A549 (cell line): Measurements from ENCODE around the gene IGFBP5. TPM values are rescaled to one million over a fixed set of nuclear protein-coding genes. Genes with fewer than 3 reads are reported as not detected.

ENCODE experiments used
- ATAC-seq, 2 experiments: fragments of 200-7000 bp in 1 of 2; fragments of >200 bp in 1 of 2; cut with Nextera tagmentation in 1 of 2; cut with Tn5 transposase in 1 of 2; 3 replicates each; pipeline versions ENCODE4 v1.8.0 to v1.9.1; 2018 to 2020; ENCODE audit warnings: mild to moderate bottlenecking in 1 of 2, moderate library complexity in 1 of 2
- CTCF ChIA-PET: fragments of 300-600 bp; sonication (Branson Sonifier 250); formaldehyde crosslinking; extraction: SDS; loops from one replicate; lab custom pipeline; 2021; ENCODE audit warnings: antibody characterized with exemption, inconsistent platforms; lab: Yijun Ruan, JAX
- POLR2A ChIA-PET: fragments of 350-600 bp; formaldehyde crosslinking; extraction: SDS; loops from one replicate; lab custom pipeline; 2021; ENCODE audit warnings: antibody characterized with exemption, inconsistent platforms; lab: Yijun Ruan, JAX
- DNase-seq, 2 experiments: peaks; one replicate each; pipeline versions ENCODE4 v3.0.0 to v3.0.0-alpha.2; 2011 to 2016; ENCODE audit warnings: low read depth in 1 of 2, low spot score in 1 of 2
- FAIRE-seq: peaks from 2 replicates; lab custom pipeline; 2011; peaks lifted over from hg19 to GRCh38; lab: Jason Lieb, UNC
- H3K27ac ChIP-seq, 2 experiments: fragments of >200 bp; sonication (Bioruptor Twin); formaldehyde crosslinking; 3 replicates each; pipeline ENCODE4 v1.5.1; 2016 to 2017
- H3K4me1 ChIP-seq: fragments of >200 bp; sonication (Bioruptor Twin); formaldehyde crosslinking; 3 replicates; pipeline ENCODE4 v1.6.1; 2016
- H3K4me2 ChIP-seq: fragments of >200 bp; sonication (Bioruptor Twin); formaldehyde crosslinking; 3 replicates; pipeline ENCODE4 v1.6.1; 2016
- H3K4me3 ChIP-seq: fragments of >200 bp; sonication (Bioruptor Twin); formaldehyde crosslinking; 3 replicates; pipeline ENCODE4 v1.5.1; 2016
- H3K9me3 ChIP-seq: fragments of >200 bp; sonication (Bioruptor Twin); formaldehyde crosslinking; 3 replicates; pipeline ENCODE4 v1.6.1; 2016
- CHD2 ChIP-seq: fragments of 150-350 bp; IDR thresholded peaks from 2 replicates; pipeline ENCODE4 v1.6.1; 2014; ENCODE audit warnings: low read length; ENCODE audit not compliant: partially characterized antibody
- CHD4 ChIP-seq: fragments of 200-600 bp; sonication (generic); IDR thresholded peaks from 2 replicates; pipeline ENCODE4 v1.6.1; 2016; ENCODE audit warnings: antibody characterized with exemption, mild to moderate bottlenecking, borderline replicate concordance
- FOSL2 ChIP-seq, 2 experiments: fragments of 450-650 bp in 1 of 2; fragments of >200 bp in 1 of 2; sonication (Bioruptor Twin) in 1 of 2; formaldehyde crosslinking; IDR thresholded peaks; 2 replicates each; pipeline versions ENCODE4 v1.5.0 to v1.6.1; 2016 to 2020; ENCODE audit warnings: mild to moderate bottlenecking in 1 of 2, moderate library complexity in 1 of 2
- HDAC2 ChIP-seq: fragments of 200-600 bp; sonication (generic); IDR thresholded peaks from 2 replicates; pipeline ENCODE4 v1.6.1; 2016
- HOXB13 ChIP-seq: fragments of 250-450 bp; sonication (Bioruptor Pico); IDR thresholded peaks from 2 replicates; pipeline ENCODE4 v1.5.0; 2020; ENCODE audit warnings: low read depth, mild to moderate bottlenecking, moderate library complexity
- HOXB5 ChIP-seq: fragments of 250-450 bp; sonication (Bioruptor Pico); IDR thresholded peaks from 2 replicates; pipeline ENCODE4 v1.5.0; 2020; ENCODE audit warnings: mild to moderate bottlenecking, moderate library complexity
- KDM1A ChIP-seq: fragments of 200-600 bp; sonication (generic); IDR thresholded peaks from 2 replicates; pipeline ENCODE4 v1.6.1; 2016; ENCODE audit warnings: low read depth, mild to moderate bottlenecking
- KDM5A ChIP-seq: fragments of 200-600 bp; sonication (generic); IDR thresholded peaks from 2 replicates; pipeline ENCODE4 v1.6.1; 2016; ENCODE audit warnings: antibody characterized with exemption, mild to moderate bottlenecking
- MYC ChIP-seq: IDR thresholded peaks from 2 replicates; pipeline ENCODE4 v1.6.1; 2012; ENCODE audit warnings: mild to moderate bottlenecking, inconsistent platforms, low read length, improper control_type of control experiment, borderline replicate concordance
- POLR2A ChIP-seq: IDR thresholded peaks from 2 replicates; pipeline ENCODE4 v1.6.1; 2012; ENCODE audit warnings: mild to moderate bottlenecking, low read length
- RCOR1 ChIP-seq: fragments of 150-350 bp; IDR thresholded peaks from 2 replicates; pipeline ENCODE4 v1.6.1; 2014; ENCODE audit warnings: antibody characterized with exemption, low read length, low read depth
- SMC3 ChIP-seq: fragments of >200 bp; sonication (Bioruptor Twin); formaldehyde crosslinking; IDR thresholded peaks from 3 replicates; pipeline ENCODE4 v1.6.1; 2018; ENCODE audit warnings: inconsistent platforms
- SREBF2 ChIP-seq: fragments of 450-650 bp; IDR thresholded peaks from 2 replicates; pipeline ENCODE4 v1.6.1; 2014; ENCODE audit warnings: mild to moderate bottlenecking, moderate library complexity
- WGBS: methylation state at CpG from one replicate; pipeline ENCODE4 v1.1.6; 2017; ENCODE audit errors: missing lambda C conversion rate; 5-methylcytosine and 5-hydroxymethylcytosine counted together
- polyA plus RNA-seq, 4 experiments: library from polyadenylated mRNA; depleted of rRNA in 3 of 4; stranded (reverse); fragments of >200 nt; fragmentation: RNase III in 1 of 4; extraction: RNeasy Plus Mini Kit Qiagen cat#74134 plus additional on column Dnase treatment in 1 of 4; gene quantifications; 2 replicates in 3 of 4; 3 replicates in 1 of 4; pipeline ENCODE4 v1.2.3, GENCODE V29; 2011 to 2017
- TF ChIP-seq, protein P1 (sequence below): fragments of 250-450 bp; sonication (Bioruptor Pico); IDR thresholded peaks from 2 replicates; pipeline ENCODE4 v1.5.0; 2020; ENCODE audit warnings: low read depth, mild to moderate bottlenecking, moderate library complexity
- TF ChIP-seq, protein P2 (sequence below): fragments of >200 bp; sonication (Bioruptor Twin); formaldehyde crosslinking; IDR thresholded peaks from 3 replicates; pipeline ENCODE4 v1.5.1; 2016
- TF ChIP-seq, protein P3 (sequence below): fragments of >200 bp; sonication (Bioruptor Twin); formaldehyde crosslinking; IDR thresholded peaks from 3 replicates; pipeline ENCODE4 v1.6.1; 2016

The IGFBP5 gene
- polyA plus RNA-seq, 2 of the 4 experiments (the other 2 are of a cell fraction), result 0.23 to 0.97 TPM

DNA sequence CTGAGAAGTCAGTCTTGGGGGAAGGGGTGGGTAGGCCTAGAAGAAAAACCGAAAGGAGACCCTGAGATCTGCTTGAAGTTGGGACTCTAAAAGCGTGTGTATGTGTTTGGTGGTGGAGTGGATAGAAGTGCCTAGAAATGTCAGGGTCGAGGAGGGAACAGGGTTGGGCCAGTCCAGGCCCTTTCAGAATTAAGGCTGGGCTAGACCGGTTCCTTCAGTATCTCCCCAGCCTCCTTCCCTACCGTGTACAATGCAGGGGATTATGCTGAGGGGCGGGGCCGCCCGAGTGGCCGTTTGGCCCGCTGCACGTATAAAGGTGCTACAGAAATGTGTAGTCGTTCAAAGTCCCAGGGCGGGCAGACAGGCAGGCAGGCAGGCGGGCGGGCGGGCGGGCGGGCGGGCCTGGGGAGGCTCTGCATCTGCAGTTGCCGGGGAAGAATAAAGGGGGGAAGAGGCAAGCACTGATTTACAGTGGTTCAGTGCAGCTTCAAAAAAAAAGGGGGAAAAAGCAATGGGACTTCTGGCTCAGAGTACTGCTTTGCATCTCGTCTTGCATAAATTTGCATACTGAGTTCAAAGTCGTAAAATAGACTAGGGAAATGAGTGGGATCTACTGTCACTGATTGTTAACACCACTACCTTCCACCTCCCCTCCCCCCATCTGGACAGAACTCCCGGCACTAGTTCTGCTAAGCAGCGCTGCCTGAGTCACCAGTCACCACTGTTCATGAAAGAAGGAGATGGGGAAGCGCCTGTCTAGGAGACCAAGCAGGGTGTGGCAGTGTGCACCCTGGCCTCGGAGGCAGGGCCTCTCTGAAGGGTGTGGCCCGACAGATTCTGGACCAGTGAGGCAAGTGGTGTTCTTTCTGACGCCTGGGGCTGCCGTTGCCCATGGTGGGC, 58.5 kb downstream of the IGFBP5 start:
- peak; percentile 76 to 83 for ATAC-seq

DNA sequence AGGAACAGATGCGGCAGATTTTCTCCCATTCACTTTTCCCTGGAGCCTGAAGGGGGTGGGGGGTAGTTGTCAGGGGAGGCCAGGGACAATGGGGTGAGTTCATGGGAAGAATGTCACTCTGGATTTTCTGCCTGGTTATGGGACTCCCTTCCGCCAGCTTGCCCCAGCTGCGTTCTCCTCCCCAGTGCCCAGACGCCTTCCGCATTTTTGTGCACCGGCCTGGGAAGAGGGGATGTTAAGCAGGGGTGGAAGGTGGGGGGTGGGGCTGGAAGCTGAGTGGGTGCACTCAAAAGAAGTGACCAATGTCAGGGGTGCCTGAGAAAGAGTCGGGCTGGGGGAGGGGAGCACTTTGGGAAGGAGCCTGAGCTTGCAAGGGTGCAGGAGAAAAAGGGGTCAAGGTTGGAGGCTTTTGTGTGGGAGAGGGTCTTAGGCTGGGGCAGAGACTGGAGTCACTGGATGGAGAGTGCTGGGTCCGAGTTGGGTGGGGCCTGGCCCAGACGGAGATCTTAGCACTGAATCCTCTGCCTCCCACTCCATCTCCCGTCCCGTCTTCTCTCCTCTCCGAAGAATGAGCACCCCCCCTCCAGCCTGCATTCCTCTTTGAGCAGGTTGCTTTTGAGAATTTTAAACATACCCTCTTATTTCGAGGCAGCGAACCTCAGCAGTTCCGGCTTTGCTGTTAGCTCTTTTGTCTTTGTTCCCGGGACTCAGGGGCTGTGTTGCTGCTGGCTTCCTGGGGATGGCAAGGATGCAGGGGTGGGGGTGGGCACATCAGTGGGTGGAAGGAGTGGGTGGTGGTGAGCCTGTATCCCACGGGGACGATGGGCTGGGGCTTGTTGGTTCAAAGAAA, 59.4 kb downstream of the IGFBP5 start:
- ATAC-seq (no peak), FAIRE-seq (no peak), DNase-seq (no peak)
- no peaks in the 10 kb centered on the region for H3K9me3 ChIP-seq
- CTCF ChIA-PET, result no interaction called here
- peaks cover 44% of the 10 kb centered on the region for H3K4me1 ChIP-seq
- peak overlapping the region; percentile 73 for H3K4me2 ChIP-seq
- POLR2A ChIA-PET, result no interaction called here
- H3K27ac ChIP-seq, result peak overlapping the region; percentile 53 to 80
- 89% methylated on average over 15 of the region's 18 CpGs for WGBS
- TF ChIP-seq HDAC2 (no peak), SREBF2 (no peak), MYC (no peak), HOXB5 (no peak), HOXB13 (CRISPR knock-in tag) (no peak), POLR2A (no peak)
- TF ChIP-seq, protein P1, sequence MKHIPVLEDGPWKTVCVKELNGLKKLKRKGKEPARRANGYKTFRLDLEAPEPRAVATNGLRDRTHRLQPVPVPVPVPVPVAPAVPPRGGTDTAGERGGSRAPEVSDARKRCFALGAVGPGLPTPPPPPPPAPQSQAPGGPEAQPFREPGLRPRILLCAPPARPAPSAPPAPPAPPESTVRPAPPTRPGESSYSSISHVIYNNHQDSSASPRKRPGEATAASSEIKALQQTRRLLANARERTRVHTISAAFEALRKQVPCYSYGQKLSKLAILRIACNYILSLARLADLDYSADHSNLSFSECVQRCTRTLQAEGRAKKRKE (CRISPR knock-in tag), result no peak
- TF ChIP-seq, protein P2, sequence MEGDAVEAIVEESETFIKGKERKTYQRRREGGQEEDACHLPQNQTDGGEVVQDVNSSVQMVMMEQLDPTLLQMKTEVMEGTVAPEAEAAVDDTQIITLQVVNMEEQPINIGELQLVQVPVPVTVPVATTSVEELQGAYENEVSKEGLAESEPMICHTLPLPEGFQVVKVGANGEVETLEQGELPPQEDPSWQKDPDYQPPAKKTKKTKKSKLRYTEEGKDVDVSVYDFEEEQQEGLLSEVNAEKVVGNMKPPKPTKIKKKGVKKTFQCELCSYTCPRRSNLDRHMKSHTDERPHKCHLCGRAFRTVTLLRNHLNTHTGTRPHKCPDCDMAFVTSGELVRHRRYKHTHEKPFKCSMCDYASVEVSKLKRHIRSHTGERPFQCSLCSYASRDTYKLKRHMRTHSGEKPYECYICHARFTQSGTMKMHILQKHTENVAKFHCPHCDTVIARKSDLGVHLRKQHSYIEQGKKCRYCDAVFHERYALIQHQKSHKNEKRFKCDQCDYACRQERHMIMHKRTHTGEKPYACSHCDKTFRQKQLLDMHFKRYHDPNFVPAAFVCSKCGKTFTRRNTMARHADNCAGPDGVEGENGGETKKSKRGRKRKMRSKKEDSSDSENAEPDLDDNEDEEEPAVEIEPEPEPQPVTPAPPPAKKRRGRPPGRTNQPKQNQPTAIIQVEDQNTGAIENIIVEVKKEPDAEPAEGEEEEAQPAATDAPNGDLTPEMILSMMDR, result no peak
- no peak overlapping the region for H3K4me3 ChIP-seq

More for the DNA sequence above, 58.5 kb downstream of the IGFBP5 start:
- Histone ChIP-seq H3K4me2 (peak overlapping the region; percentile 73), H3K9me3 (no peaks in the 10 kb centered on the region), H3K27ac (peak overlapping the region; percentile 70 to 80), H3K4me1 (peaks cover 44% of the 10 kb centered on the region), H3K4me3 (no peak overlapping the region)
- TF ChIP-seq FOSL2 (IDR thresholded peaks at IDR 0.05), result no peak
- TF ChIP-seq FOSL2 (CRISPR knock-in tag; IDR thresholded peaks at IDR 0.05), result peak; percentile 20; the same call in 1 of the 2 replicates
- no peak for TF ChIP-seq CHD4
- peak; percentile 67 to 84 for DNase-seq
- FAIRE-seq, result peak; percentile 54
- CTCF ChIA-PET, result interaction anchor here (0.9 to 1.4 kb wide), 2 partner anchors 30 to 120 kb away, joined by 3 to 5 read pairs; no protein-coding TSS in a partner anchor
- WGBS, result 19% methylated on average over 24 of the region's 29 CpGs
- POLR2A ChIA-PET, result no interaction called here

DNA sequence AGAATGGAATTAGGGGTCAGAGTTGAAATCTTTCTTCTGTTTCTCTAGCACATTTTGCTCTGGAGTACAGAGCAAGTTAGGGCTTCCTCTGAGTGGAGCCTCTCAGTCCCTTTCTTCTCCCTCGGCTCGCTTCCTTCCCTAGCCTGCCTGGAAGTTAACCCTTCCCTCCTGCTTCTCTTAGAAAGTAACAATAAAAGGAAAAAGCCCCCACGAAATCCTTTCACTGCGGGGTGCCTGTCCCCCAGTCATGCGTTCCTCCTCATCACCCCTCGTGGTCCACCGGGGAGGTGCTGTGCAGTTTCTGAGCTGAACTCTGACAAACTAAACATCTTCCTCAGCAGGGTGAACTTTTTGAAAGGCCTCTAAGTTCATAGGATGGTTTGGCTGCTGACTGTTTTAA, 60.2 kb downstream of the IGFBP5 start:
- ChIA-PET POLR2A (no interaction called here), CTCF (interaction anchor here (0.9 kb wide), 1 partner anchor 47 kb away, joined by 5 read pairs; no protein-coding TSS in a partner anchor)
- DNase-seq (no peak), ATAC-seq (no peak), FAIRE-seq (no peak)
- H3K27ac ChIP-seq, result 0 out of 6 replicates have a peak overlapping the region, but pooled peaks have one; percentile 4 to 9
- WGBS, result 80% methylated on average over 7 of the region's 7 CpGs
- H3K4me3 ChIP-seq, result no peak overlapping the region
- no peak for TF ChIP-seq KDM5A
- TF ChIP-seq, protein P3, sequence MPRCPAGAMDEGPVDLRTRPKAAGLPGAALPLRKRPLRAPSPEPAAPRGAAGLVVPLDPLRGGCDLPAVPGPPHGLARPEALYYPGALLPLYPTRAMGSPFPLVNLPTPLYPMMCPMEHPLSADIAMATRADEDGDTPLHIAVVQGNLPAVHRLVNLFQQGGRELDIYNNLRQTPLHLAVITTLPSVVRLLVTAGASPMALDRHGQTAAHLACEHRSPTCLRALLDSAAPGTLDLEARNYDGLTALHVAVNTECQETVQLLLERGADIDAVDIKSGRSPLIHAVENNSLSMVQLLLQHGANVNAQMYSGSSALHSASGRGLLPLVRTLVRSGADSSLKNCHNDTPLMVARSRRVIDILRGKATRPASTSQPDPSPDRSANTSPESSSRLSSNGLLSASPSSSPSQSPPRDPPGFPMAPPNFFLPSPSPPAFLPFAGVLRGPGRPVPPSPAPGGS, result no peak
- no peak for TF ChIP-seq SMC3
- TF ChIP-seq HOXB13 (CRISPR knock-in tag), result no peak
- no peak for TF ChIP-seq CHD2
- no peak for TF ChIP-seq KDM1A
- TF ChIP-seq RCOR1, result no peak
- no peaks in the 10 kb centered on the region for H3K9me3 ChIP-seq
- peaks cover 44% of the 10 kb centered on the region for H3K4me1 ChIP-seq
- peak overlapping the region; percentile 73 for H3K4me2 ChIP-seq
